GM19043 (cell line): ENCODE measurements around the gene GRM3.
A peak's percentile ranks its signal among the peaks of the same experiment; 100 is the strongest.

Source experiments
- ATAC-seq: cut with Tn5 transposase; IDR thresholded peaks from one replicate; pipeline ENCODE4 v1.9.1; 2021; ENCODE audit warnings: low read depth; ENCODE audit not compliant: unreplicated experiment

Gene GRM3

DNA sequence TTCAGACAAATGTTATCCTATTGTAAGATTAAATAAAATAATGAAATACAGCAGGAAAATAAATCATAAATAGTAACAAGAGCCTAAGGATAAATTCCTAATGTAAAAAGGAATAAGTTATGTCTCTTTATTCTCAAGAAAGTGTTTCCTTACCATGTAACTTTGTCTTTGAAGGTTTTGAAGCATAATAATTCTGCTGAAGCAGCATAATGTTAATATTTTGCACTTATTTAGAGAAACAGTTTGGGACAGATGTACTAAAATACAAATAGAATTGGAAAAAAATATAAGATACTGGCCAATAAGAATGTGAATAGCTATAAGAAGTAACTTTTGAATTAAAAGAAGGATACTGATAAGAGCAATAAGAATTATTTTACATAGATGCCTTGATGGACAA lies 45.7 kb downstream of the GRM3 start:
- no peak for ATAC-seq

DNA sequence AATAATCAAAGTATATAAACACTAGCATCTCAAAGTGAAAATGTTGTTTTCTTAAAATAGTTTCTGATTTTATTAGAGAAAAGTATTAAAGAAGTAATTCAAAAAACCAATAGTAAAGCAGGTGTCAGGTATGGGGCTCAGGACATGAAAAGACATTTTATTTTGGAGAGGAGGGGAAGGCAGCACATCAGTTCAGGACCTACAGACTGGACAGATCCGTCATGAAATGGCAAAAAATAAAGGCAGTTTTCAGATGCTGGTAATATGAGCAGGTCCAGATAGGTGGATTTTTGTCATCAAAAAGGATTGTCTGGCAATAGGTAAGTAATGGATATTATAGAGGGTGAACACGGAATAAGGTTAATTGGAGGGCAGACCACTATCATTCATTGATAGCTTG lies 49.0 kb downstream of the GRM3 start:
- ATAC-seq, result no peak

DNA sequence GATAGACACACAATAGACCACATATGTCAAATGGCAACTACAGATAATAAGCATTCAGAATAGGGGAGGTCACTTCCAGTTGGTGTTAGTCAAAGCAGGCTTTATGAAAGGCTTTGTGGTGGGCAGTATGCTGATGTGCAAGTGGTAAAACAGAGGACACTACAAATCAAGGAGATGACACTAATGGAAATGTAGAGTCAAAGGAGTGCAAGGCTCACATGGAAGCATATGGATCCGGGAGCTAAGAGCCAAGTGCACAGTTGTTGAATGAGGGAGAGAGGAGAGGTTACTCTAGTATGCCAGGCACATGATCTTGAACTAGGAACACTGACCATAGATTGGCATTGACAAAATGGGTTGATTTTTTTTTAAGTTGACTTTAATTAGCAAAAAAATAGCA lies 62.7 kb downstream of the GRM3 start:
- ATAC-seq, result no peak

DNA sequence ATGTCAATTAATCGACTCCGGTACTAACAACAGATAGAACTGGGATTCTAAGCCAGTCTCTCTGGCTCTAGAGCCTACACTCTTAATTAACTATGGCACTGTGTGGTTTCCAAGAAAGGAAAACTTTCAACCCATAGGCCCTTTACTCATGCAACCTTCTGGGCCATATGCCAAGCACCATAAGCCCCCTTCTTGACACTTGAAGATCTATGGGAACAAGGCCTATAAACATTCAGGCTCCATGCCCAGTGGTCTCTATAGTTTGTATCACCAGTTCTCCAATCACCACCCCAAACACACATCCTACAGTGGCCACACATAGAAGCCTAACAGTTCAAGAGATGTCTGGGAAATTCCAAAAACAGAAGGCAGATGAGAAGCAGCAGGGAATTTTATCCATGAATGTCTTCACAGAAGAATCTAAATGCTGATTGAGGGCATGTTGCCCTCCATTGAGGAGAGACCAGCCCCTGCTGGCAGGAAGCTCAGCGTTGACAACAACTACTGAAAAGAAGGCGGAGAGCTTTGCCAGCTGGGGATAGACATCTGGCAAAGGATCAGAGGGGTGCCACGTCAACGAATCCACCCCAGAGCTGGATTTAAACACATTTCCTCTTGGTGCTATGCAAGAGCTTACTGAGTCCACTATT lies 64.4 kb downstream of the GRM3 start:
- ATAC-seq, result no peak

DNA sequence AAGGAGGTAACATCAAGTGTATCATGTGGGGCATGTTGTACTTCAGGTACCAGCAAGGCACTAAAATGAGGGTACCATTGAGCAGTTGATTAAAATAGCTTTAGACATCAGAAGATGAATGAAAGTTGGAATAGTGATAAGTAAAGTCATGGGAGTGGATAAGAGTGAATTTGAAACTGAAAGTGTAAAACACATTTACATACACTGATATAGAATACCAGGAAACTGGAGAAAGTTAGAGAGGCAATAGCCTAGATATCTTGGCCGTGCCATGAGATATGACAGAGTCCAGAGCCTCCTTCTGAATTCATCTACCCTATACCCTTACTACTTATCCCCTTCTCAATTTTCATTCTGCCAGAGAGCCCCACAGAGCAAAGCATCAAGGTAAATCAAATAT lies 76.6 kb downstream of the GRM3 start:
- ATAC-seq, result no peak

DNA sequence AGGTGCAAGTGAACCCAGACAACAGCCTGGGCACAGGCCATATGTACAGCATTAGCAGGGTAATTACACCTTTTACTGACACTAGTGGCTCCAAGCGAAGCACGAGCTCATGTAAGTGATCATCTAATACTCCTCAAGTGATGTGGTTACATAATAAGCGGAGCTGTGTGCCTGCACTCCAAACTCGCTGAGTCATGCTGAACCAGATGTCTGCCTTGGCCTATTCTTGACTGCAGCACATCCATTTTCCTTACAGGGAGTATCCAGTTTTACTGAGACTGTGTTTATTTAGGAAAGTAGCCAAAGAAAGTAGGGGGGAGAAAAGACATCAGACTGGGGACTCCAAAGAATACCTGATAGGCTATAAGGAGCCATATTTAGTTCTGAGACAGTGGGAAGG lies 90.1 kb downstream of the GRM3 start:
- ATAC-seq, result no peak

DNA sequence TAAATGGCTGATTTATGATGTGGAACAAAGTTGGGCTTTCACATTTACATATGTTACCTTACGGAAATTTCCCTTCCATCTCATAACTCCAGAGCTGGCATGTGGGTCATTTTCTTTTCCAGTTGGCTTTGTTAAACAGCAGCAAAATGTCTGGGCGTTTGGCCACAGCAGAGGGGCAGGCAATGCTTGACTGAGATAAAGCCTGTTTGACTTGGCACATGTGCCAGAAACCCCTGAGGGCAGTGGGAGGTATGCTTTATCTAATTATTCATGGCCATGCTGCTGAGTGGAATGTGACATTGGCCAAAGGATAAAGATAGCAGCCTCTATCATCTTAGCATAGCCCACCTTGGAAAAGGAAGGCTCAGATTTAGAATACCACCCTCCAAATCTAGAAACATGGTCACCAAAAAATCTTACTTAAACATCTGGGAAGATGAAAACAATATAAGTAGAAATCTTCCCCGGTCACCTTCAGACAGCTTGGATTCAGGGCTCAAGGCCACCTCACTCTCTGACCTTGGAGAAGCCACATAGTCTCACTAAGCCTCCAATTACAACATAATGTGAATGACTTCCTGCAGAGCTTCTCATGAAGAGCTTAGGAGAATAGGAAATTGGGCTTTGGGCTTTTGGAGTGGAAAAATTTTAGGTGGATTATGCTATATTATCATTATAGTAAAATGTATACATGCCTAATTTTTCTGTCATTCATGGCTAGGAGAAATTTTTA lies 101.5 kb downstream of the GRM3 start:
- ATAC-seq, result no peak

DNA sequence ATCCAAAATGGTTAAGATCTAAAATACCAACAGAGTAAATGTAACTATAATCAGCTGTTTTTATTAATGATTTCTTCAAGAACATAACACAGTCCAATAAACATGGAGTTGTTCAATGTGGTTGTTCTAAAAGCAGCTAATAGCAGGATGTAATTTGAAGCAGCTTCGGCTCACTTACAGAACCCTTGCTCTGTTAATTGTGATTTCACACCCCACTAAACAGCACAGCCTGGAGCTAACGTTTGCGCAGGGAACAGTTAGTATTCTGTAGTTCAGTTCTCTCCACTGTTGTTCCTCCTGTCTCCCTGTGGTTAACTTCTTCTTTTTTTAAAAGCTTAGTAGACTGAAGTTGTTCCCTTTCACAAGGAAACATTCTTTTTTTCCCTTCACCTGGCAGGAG lies 104.0 kb downstream of the GRM3 start:
- ATAC-seq, result no peak

DNA sequence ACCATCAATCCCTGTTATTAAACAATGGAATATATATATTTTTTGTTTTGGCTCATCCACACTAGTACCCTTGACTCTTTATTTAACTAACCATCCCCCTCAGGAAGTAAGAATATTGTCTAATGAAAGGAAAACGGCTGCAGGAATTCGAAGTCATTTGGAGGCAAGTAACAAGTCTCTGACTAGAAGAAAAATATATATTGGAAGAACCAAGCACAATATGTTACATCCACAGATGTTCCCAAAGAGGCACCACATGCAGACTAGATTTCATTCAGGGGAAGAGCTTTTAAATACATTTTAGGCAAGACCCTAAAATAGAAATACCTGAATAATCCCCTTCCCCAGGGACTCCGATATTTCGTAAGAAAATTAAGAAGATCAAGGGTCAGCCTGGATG lies 104.5 kb downstream of the GRM3 start:
- ATAC-seq, result no peak

DNA sequence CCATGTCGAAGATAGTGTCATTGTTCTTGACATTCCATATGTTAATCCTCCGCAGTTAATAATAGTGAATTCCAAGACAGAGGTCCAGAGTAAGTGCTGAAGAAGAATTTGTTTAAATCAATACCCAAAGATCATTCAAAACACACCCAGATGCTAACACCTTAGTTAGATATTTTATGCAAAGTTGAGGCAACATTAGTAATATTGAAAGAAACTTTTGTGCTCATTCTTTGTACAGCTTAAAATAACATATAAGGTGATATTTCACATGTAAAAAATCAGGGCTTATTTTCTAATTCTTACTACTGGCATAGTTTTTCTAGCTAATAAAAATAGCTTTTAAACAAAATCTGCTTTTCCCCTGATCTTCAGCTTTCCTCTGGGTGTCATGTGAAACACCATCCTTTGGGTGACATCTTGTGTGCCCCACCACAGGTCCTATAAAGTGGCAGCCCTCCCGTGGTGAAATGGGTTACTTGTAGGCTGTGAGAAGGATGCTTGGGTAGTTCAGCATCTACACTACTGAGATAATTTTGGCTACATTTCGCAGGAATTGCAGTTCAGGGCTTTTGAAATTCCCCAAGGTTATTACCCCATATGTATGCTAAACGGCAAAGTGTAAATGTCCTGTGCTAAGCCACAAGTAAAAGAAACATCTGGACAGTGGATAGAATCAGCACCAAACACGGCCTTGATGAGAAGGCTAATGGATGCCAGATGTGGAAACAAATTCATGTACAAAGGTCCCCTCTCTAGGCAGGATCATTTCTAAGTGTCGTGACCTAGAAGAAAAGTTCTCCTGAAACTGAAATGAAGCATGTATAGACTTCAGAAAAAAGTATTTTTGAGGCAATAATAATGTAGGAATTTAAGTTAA lies 105.4 kb downstream of the GRM3 start:
- no peak for ATAC-seq

DNA sequence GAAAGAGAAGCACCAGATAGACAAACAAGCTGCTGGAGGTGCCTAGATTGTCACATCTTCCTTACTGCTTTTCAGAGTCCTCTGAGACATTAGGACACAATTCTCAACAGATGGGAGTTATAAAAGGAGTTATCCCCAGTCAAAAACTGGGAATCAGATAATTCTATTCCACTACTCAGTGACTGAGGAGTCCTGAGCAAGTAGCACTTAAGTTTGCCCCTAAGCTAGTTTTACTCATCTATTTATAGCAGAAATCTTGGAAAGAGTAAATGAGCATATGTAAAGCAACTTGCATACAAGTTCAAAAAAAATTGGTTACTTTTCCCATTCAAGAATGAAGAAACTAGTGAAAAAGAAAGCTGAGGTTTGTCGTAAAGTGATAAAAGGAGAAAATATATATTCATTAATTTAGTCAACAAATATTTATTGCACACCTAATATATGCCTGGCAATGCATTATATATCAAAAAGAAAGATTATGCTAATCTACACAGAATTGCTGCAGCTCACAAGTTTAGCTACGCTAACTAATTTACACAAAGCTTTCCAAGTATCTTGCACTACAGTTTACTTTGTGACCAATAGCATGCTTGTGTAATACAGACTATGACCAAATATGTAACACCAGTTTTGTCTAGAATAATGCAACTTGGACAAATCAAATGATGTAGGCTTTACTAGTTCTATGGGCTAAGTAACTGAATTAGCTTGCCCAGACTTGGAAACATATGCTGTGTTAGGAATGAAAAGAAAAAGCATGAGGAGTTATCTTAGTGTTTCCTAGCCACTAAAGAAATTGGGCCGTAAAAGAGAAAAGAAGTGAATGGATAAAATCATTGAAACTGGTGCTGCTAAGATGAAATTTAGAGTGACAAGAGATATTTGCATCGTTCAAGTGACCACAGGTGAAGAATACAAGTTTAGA lies 106.3 kb downstream of the GRM3 start:
- no peak for ATAC-seq

DNA sequence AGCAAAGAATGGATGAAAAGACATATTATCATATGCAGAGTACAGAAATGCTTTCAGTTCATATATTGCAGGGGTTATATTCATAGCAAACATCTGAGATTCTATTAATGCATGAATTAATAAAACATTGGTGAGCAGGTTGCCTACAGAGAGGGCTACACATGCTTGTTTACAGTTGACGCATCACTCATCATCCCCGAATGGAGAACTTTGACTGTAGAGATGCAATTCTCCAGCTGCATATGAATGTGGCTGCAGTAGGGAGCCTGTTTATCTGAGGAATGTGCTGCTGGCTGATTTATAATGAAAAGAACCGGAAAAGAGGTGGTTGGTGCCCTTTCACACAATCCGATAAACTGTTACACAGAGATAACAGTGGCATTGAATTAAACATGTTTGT lies 116.5 kb downstream of the GRM3 start:
- no peak for ATAC-seq

DNA sequence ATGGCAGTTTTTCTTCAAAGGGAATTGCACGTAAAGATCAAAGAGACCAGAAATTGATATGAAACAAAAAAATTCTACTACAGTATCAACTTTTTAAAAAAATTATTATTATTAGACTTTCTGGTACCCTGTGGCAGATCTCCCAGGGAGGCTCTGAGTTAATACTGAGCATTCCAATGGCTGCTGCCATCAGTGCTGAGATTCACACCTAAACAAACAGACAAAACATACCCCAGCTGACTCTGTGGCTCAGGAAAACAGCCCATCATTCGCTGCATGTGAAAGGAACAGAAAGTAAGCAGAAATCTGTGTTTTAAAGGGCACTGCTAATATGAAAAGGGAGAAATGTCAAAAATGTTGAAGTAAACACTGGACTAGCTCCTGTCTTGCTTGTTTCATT lies 118.4 kb downstream of the GRM3 start:
- ATAC-seq, result no peak

DNA sequence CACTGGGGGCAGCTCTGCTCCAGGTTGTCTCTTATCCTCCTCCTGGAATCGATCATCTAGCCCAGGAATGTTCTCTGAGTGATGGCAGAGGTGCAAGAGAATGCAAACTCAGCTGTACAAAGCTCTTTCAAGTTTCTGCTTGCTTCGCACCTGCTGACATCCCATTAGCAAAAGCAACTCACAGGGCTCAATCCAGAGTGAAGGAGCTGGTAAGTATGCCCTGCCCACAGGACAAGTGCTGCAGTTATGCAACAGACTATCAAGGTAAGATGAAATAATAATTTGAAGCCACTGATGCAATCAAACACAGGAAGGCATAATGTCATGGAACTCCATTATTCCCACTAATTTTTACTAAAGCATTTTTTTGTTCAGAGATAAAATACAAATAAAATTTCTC lies 122.2 kb downstream of the GRM3 start:
- ATAC-seq, result no peak

DNA sequence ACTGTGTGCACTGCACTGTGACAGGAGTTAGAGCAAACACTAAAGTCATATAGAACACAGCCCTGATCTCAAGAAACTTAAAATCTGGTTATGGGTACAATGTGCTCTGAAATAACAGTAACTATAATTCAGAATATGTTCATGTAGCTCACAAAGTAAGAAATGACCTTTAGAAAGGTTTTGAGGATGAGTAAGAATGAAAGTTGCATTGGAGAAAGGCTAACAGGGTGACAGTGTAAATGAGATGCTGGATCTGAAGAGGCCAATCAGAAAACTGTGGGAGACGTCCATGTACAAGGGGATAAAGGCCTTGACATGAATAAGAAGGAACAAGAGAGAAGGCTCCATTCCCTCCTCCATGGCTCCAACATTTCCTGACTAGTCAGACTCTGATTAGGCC lies 124.7 kb downstream of the GRM3 start:
- no peak for ATAC-seq

DNA sequence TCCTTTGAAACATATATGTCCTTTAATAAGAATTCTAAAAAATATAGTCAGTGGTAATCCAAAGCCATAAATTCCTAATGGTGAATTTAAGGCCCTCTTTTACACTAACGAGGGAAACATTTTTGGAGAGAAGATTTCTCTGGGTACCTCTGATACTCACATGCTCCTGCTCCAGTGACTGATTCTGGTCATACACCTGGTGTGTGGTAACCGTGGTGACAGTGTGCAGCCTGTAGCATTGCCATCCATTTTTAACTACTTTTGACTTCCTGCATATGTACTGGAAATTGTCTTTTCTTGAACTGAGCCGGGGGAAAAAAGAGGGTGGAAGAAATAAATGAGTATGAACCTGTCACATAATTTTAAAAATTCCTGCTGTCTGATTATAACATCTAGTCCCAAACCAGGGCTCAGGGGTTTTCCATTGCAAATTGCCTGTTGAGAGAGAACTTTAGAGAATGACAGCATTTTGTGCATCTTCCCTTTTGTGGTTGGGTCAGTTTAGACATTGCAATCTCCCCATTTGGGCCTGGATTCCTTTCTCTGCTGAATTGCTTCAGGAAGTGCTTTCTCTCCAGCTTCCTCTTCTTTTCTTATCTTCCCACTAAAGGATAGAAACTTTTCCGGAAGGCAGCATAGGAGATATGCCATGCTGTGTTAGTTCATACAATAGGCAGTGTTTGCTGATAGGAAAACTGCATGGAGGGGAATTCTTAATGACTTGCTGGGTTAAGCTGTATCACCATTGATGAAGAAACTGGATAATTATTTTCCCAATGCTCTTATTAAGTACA lies 125.5 kb downstream of the GRM3 start:
- ATAC-seq, result peak; percentile 65

DNA sequence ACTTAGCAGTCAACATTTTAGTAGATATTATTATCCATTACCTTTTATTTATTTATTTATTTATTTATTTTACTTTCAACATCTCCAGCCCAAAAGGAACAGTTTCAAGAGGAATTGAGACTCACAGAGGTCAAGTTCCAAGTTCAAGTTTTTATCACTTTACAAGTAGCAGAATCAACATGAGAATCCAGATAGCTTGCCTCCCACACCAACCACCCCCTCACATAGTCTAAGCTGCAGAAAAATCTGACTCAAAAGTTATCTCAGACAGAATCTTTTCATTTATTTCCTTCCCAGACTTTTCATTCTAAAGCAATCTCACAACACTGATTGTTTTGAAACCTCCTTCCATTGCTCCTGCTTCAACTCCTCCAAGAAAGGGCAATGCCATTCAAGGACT lies 129.6 kb downstream of the GRM3 start:
- no peak for ATAC-seq

DNA sequence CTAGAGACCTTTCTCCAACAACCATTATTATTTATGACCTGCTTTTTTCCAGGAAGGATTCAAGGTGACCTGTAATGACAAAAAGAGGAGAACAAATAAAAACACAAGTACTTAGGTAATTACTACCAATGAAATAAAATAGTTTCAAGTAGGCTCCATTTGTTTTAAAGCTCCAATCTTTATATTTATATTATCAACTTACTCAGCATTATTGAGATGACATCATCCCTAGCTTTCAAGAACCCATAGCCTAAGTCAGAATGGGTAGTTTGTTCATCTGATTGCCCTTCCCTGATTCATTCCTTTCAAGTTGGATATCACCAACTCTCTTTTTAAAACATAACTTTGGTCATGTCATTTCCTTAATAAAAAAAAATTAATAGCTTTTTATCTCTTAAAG lies 131.5 kb downstream of the GRM3 start:
- ATAC-seq, result no peak

DNA sequence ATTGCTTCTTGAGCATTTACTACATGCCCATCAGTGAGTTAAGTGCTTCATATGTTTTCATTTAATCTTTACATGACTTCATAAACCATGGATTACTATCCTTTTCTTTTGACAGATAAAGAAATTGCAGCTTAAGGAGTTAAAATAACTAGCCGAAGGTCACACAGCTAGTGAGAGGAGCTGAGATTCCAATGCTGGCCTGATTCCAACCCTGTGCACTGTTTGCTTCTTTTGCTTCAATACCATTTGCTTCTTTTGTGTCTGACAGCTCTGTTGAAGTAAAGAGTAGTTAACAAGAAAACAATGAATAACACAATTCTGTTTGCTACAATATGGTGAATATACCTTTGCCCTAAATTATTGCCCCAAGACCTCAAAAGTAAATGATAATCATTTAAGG lies 132.4 kb downstream of the GRM3 start:
- no peak for ATAC-seq

DNA sequence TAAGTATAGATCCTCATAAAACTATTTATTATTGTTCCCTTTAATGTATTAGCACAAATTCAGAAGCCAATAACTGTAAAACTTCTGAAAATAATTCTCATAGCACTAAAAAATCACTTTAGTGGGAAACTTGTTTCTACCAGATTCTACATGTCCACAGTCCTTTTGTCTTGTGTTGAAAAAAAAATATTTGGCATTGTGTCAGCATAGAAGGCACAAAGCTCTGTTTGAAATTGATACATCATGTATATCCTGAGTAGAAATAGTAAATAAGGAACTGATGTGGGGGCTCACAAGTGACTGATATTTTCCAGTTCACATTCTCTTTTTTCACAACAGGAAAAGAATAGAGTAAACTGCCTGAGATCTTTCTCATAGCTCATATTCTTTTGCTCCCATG lies 134.6 kb downstream of the GRM3 start:
- ATAC-seq, result no peak
